NT2/D1 (cell line): ENCODE measurements around the gene HOXA6.

Experiments used
- YY1 ChIP-seq: IDR thresholded peaks from 2 replicates; pipeline ENCODE4 v1.6.1; 2011; ENCODE audit not compliant: insufficient read length, insufficient read depth
- ZNF274 ChIP-seq: IDR thresholded peaks from 2 replicates; pipeline ENCODE4 v1.6.1; 2011; ENCODE audit warnings: mild to moderate bottlenecking, low read depth, low read length

DNA sequence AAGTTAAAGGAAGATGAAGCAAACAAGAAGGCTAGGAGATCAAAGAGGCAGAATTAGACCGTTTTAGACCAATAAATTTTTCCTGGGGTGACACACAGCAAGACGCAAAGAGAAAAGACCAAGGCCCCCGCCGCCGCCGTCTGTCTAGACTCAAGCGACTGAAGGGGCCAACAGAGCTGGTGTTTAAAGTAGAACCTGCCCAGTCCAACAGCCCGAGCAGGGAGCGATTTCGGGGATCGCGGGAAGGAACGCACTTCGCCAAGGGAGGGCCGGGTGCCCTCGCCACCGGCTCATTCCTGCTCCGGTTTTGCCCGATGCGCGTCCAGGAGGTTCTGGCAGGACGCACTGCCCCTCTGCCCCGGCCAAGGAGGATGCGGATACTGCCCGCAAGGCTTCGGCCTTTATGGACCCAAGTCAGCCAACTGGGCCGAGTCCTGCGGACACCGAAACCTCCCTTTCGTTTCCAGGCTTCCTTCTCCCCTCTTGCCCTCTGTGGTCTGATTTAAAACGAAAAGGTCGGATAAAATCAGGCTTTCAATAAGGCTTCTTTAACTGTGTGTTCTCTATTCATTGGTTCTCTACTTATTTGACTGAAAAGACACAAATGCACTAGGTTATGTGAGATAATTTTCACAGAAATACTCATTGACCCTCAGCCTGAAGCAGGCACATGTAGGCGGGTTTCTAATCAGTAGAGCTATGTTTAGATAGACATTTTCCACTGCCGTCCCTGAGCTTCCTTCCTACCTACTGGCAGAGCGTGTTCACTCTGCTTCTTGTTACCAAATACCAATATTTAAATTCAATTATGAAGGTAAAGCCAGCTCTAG is 11.1 kb upstream of the HOXA6 start:
- no peak for TF ChIP-seq ZNF274
- TF ChIP-seq YY1, result no peak
